GM12878 (cell line): ENCODE measurements around the gene SELENOM. TPM values are rescaled to one million over a fixed set of nuclear protein-coding genes. Genes with fewer than 3 reads are reported as not detected.

ENCODE experiments used
- ATAC-seq: fragments of 200-7000 bp; cut with Tn5 transposase; 3 replicates; pipeline ENCODE4 v1.9.1; 2020; ENCODE audit warnings: mild to moderate bottlenecking, moderate library complexity
- BruUV-seq: library from RNA; stranded (reverse); fragments of 400-500 nt; replicated peaks from 2 replicates; lab custom pipeline; 2021; lab: Mats Ljungman, UMichigan
- CTCF ChIA-PET: fragments of 300-600 bp; sonication (Branson Sonifier 250); formaldehyde crosslinking; extraction: SDS; loops from one replicate; lab custom pipeline; 2021; ENCODE audit warnings: inconsistent platforms; lab: Yijun Ruan, JAX
- POLR2A ChIA-PET: fragments of 350-600 bp; formaldehyde crosslinking; extraction: SDS; loops from one replicate; lab custom pipeline; 2021; ENCODE audit warnings: inconsistent platforms; lab: Charles Lee
- RAD21 ChIA-PET: fragments of 300-600 bp; sonication (Branson Sonifier 250); formaldehyde crosslinking; loops from one replicate; lab custom pipeline; 2023; ENCODE audit warnings: antibody characterized with exemption; ENCODE audit not compliant: unreplicated experiment; lab: Charles Lee
- SMC1A ChIA-PET: fragments of 300-600 bp; sonication (Branson Sonifier 250); formaldehyde crosslinking; loops from one replicate; lab custom pipeline; 2023; ENCODE audit not compliant: unreplicated experiment, uncharacterized antibody; lab: Charles Lee
- DNase-seq: peaks from one replicate; pipeline ENCODE4 v3.0.0-alpha.2; 2011; ENCODE audit warnings: low read depth, low spot score
- FAIRE-seq: peaks from 3 replicates; lab custom pipeline; 2011; peaks lifted over from hg19 to GRCh38; lab: Jason Lieb, UNC
- H2AFZ ChIP-seq: 2 replicates; pipeline ENCODE4 v1.6.0; 2011; ENCODE audit warnings: low read depth, low read length, control low read depth; ENCODE audit not compliant: control insufficient read depth
- H3K27ac ChIP-seq: 2 replicates; pipeline ENCODE4 v1.5.1; 2011; ENCODE audit warnings: control low read depth; ENCODE audit not compliant: control insufficient read depth, insufficient read depth
- H3K27me3 ChIP-seq, 2 experiments: replicated peaks in 1 of 2; 2 replicates each; pipeline versions ENCODE4 v1.6.0 to v1.6.1; 2011; ENCODE audit warnings: low read length in 1 of 2; ENCODE audit not compliant: control insufficient read depth in 2 of 2, insufficient read depth in 2 of 2
- H3K36me3 ChIP-seq, 2 experiments: 2 replicates each; pipeline ENCODE4 v1.5.1; 2011; ENCODE audit warnings: low read length in 1 of 2; ENCODE audit not compliant: control insufficient read depth in 2 of 2, insufficient read depth in 2 of 2
- H3K4me1 ChIP-seq: 2 replicates; pipeline ENCODE4 v1.6.1; 2011; ENCODE audit warnings: mild to moderate bottlenecking, low read length, moderate library complexity, mixed read lengths; ENCODE audit not compliant: control insufficient read depth, insufficient read depth
- H3K4me2 ChIP-seq: 2 replicates; pipeline ENCODE4 v1.6.0; 2011; ENCODE audit warnings: control low read depth; ENCODE audit not compliant: control insufficient read depth, insufficient read depth
- H3K4me3 ChIP-seq: fragments of 200-600 bp; sonication (generic); 2 replicates; pipeline ENCODE4 v1.5.1; 2016
- H3K79me2 ChIP-seq: 2 replicates; pipeline ENCODE4 v1.6.0; 2011; ENCODE audit warnings: low read length; ENCODE audit not compliant: control insufficient read depth, insufficient read depth
- H3K9ac ChIP-seq: 2 replicates; pipeline ENCODE4 v1.8.0; 2011; ENCODE audit warnings: low read length, control low read depth, mixed read lengths; ENCODE audit not compliant: control insufficient read depth, insufficient read depth
- H3K9me3 ChIP-seq: replicated peaks from 3 replicates; pipeline ENCODE4 v1.5.1; 2011; ENCODE audit warnings: mild to moderate bottlenecking, low read length; ENCODE audit not compliant: control insufficient read depth, insufficient read depth
- H4K20me1 ChIP-seq: 2 replicates; pipeline ENCODE4 v1.6.0; 2011; ENCODE audit not compliant: control insufficient read depth, insufficient read depth
- CBX5 ChIP-seq: sonication (generic); IDR thresholded peaks from 2 replicates; pipeline ENCODE4 v1.6.1; 2016; ENCODE audit warnings: low read depth, moderate library complexity, mild to moderate bottlenecking, inconsistent platforms
- EZH2 ChIP-seq: IDR thresholded peaks from 2 replicates; pipeline ENCODE4 v1.6.1; 2012; ENCODE audit warnings: low read depth, mild to moderate bottlenecking, control low read depth, inconsistent platforms, low read length, borderline replicate concordance; ENCODE audit not compliant: control insufficient read depth
- MXI1 ChIP-seq: fragments of 150-350 bp; IDR thresholded peaks from 2 replicates; pipeline ENCODE4 v1.6.1; 2011; ENCODE audit warnings: low read depth, mild to moderate bottlenecking, inconsistent platforms, low read length, improper control_type of control experiment
- NR2C1 ChIP-seq: fragments of 450-650 bp; IDR thresholded peaks from 2 replicates; pipeline ENCODE4 v1.6.1; 2017; ENCODE audit warnings: antibody characterized with exemption, mild to moderate bottlenecking, moderate library complexity
- PML ChIP-seq: IDR thresholded peaks from 2 replicates; pipeline ENCODE4 v1.6.1; 2012; ENCODE audit warnings: low read length, inconsistent platforms
- SIN3A ChIP-seq: IDR thresholded peaks from 2 replicates; pipeline ENCODE4 v1.6.1; 2012; ENCODE audit warnings: low read depth, low read length, improper control_type of control experiment
- TAF1 ChIP-seq: IDR thresholded peaks from 2 replicates; pipeline ENCODE4 v1.6.1; 2011; ENCODE audit warnings: mild to moderate bottlenecking, low read depth, low read length, borderline replicate concordance
- YY1 ChIP-seq: IDR thresholded peaks from 2 replicates; pipeline ENCODE4 v1.6.1; 2011; ENCODE audit warnings: low read depth, mild to moderate bottlenecking, low read length
- ZBED1 ChIP-seq: IDR thresholded peaks from 2 replicates; pipeline ENCODE4 v1.6.1; 2016; ENCODE audit warnings: borderline replicate concordance
- ZNF24 ChIP-seq: fragments of 450-650 bp; IDR thresholded peaks from 2 replicates; pipeline ENCODE4 v1.6.1; 2017; ENCODE audit warnings: antibody characterized with exemption, mild to moderate bottlenecking
- WGBS: methylation state at CpG from one replicate; pipeline ENCODE4 v1.1.6; 2016; ENCODE audit warnings: low lambda C conversion rate; ENCODE audit not compliant: insufficient replicate concordance, insufficient coverage; ENCODE audit errors: missing lambda C conversion rate; 5-methylcytosine and 5-hydroxymethylcytosine counted together
- in situ Hi-C: fragments of 300-500 bp; cut with MboI; formaldehyde crosslinking; loops from 9 replicates; pipeline ENCODE4 v1.14.3; 2018; ENCODE audit warnings: mixed read lengths
- intact Hi-C: fragments of 100-400 bp; cut with micrococcal nuclease; formaldehyde crosslinking; loops from one replicate; pipeline ENCODE4 v1.14.2; 2022; ENCODE audit not compliant: unreplicated experiment
- polyA plus RNA-seq, 11 experiments: library from polyadenylated mRNA; depleted of rRNA in 4 of 11; unstranded in 6 of 11; stranded (reverse) in 5 of 11; fragments of >200 nt; fragmentation: Nextera tagmentation in 4 of 11; fragmentation: Illumina TruSeq in 1 of 11; extraction: Ambion mirVana in 4 of 11; extraction: Trizol in 1 of 11; gene quantifications; 1 replicate in 1 of 11; 2 replicates in 10 of 11; pipeline versions ENCODE4 v1.2.1 to v1.2.3, GENCODE V29; 2011 to 2016; ENCODE audit warnings: inconsistent platforms in 2 of 11, missing spikeins in 2 of 11, low read depth in 1 of 11
- total RNA-seq, 4 experiments: library from RNA; depleted of rRNA in 3 of 4; stranded (reverse); fragments of >200 nt in 3 of 4; fragmentation: Illumina TruSeq in 1 of 4; extraction: Trizol in 1 of 4; gene quantifications; 2 replicates each; pipeline versions ENCODE4 v1.2.1 to v1.2.3, GENCODE V29; 2013 to 2021
- TF ChIP-seq, protein P1 (sequence below): fragments of 450-650 bp; IDR thresholded peaks from 2 replicates; pipeline ENCODE4 v1.6.1; 2017; ENCODE audit warnings: mild to moderate bottlenecking, moderate library complexity
- TF ChIP-seq, protein P2 (sequence below): fragments of 150-350 bp; IDR thresholded peaks from 2 replicates; pipeline ENCODE4 v1.6.1; 2016; ENCODE audit warnings: low read depth, low read length
- TF ChIP-seq, protein P3 (sequence below): fragments of 450-650 bp; formaldehyde crosslinking; IDR thresholded peaks from 2 replicates; pipeline ENCODE4 v1.4.0; 2022; ENCODE audit warnings: mild to moderate bottlenecking, moderate library complexity

SELENOM gene
- total and polyA plus RNA-seq, 10 of the 15 experiments (the other 5 are each of a cell fraction or from before 2014, with no cell fraction given): 0.80 to 8.3 (median 2.0) TPM

DNA sequence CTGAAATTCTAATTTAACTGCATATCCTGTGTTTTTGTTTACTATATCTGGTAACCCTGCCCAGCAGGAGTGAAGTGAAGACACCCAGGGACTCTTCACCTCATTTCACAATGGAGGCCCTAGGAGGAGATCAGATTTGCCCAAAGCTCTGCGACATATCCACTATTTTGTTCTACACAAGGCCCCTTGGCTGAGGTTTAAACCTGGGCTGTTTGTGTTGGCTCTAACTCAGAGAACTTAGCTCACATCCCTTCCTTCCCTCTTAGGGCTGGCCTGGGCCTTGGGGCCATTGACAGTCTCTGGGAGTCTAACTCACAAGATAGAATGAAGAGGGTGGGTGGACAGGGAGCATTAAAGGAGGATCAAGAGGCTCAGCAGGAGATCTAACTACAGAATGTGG, 41.1 kb upstream of the SELENOM start:
- H3K4me2 ChIP-seq: no peak overlapping the region
- DNase-seq (no peak), ATAC-seq (no peak), FAIRE-seq (no peak)
- no peak overlapping the region for H2AFZ ChIP-seq
- POLR2A ChIA-PET: no interaction called here
- RAD21 ChIA-PET: interaction anchor here (1.6 kb wide), 1 partner anchor 10 kb away, joined by 4 read pairs; no protein-coding TSS in a partner anchor
- H3K4me3 ChIP-seq: no peak overlapping the region
- SMC1A ChIA-PET: no interaction called here
- CTCF ChIA-PET: interaction anchor here (0.6 to 1.4 kb wide), 6 partner anchors 10 to 385 kb away, joined by 3 to 4 read pairs (median 4); no protein-coding TSS in a partner anchor
- no TSS peak for BruUV-seq
- H3K79me2 ChIP-seq: no peaks in the 10 kb centered on the region
- WGBS: 73% methylated on average over 1 of the region's 1 CpG
- no peaks in the 10 kb centered on the region for H4K20me1 ChIP-seq
- no peaks in the 10 kb centered on the region for H3K9me3 ChIP-seq
- no peaks in the 10 kb centered on the region for H3K36me3 ChIP-seq
- no peak overlapping the region for H3K27ac ChIP-seq
- intact Hi-C loops (no loop called here), in situ Hi-C loops (no loop called here)
- H3K9ac ChIP-seq: no peak overlapping the region
- H3K4me1 ChIP-seq: no peaks in the 10 kb centered on the region
- H3K27me3 ChIP-seq: no peaks in the 10 kb centered on the region
- TF ChIP-seq, protein P1, sequence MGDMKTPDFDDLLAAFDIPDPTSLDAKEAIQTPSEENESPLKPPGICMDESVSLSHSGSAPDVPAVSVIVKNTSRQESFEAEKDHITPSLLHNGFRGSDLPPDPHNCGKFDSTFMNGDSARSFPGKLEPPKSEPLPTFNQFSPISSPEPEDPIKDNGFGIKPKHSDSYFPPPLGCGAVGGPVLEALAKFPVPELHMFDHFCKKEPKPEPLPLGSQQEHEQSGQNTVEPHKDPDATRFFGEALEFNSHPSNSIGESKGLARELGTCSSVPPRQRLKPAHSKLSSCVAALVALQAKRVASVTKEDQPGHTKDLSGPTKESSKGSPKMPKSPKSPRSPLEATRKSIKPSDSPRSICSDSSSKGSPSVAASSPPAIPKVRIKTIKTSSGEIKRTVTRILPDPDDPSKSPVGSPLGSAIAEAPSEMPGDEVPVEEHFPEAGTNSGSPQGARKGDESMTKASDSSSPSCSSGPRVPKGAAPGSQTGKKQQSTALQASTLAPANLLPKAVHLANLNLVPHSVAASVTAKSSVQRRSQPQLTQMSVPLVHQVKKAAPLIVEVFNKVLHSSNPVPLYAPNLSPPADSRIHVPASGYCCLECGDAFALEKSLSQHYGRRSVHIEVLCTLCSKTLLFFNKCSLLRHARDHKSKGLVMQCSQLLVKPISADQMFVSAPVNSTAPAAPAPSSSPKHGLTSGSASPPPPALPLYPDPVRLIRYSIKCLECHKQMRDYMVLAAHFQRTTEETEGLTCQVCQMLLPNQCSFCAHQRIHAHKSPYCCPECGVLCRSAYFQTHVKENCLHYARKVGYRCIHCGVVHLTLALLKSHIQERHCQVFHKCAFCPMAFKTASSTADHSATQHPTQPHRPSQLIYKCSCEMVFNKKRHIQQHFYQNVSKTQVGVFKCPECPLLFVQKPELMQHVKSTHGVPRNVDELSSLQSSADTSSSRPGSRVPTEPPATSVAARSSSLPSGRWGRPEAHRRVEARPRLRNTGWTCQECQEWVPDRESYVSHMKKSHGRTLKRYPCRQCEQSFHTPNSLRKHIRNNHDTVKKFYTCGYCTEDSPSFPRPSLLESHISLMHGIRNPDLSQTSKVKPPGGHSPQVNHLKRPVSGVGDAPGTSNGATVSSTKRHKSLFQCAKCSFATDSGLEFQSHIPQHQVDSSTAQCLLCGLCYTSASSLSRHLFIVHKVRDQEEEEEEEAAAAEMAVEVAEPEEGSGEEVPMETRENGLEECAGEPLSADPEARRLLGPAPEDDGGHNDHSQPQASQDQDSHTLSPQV: no peak
- TF ChIP-seq, protein P2, sequence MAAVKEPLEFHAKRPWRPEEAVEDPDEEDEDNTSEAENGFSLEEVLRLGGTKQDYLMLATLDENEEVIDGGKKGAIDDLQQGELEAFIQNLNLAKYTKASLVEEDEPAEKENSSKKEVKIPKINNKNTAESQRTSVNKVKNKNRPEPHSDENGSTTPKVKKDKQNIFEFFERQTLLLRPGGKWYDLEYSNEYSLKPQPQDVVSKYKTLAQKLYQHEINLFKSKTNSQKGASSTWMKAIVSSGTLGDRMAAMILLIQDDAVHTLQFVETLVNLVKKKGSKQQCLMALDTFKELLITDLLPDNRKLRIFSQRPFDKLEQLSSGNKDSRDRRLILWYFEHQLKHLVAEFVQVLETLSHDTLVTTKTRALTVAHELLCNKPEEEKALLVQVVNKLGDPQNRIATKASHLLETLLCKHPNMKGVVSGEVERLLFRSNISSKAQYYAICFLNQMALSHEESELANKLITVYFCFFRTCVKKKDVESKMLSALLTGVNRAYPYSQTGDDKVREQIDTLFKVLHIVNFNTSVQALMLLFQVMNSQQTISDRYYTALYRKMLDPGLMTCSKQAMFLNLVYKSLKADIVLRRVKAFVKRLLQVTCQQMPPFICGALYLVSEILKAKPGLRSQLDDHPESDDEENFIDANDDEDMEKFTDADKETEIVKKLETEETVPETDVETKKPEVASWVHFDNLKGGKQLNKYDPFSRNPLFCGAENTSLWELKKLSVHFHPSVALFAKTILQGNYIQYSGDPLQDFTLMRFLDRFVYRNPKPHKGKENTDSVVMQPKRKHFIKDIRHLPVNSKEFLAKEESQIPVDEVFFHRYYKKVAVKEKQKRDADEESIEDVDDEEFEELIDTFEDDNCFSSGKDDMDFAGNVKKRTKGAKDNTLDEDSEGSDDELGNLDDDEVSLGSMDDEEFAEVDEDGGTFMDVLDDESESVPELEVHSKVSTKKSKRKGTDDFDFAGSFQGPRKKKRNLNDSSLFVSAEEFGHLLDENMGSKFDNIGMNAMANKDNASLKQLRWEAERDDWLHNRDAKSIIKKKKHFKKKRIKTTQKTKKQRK: no peak
- TF ChIP-seq EZH2 (no peak), MXI1 (no peak), PML (no peak), CBX5 (no peak), YY1 (no peak), TAF1 (no peak), SIN3A (no peak), NR2C1 (no peak), ZBED1 (no peak), ZNF24 (no peak)
- TF ChIP-seq, protein P3, sequence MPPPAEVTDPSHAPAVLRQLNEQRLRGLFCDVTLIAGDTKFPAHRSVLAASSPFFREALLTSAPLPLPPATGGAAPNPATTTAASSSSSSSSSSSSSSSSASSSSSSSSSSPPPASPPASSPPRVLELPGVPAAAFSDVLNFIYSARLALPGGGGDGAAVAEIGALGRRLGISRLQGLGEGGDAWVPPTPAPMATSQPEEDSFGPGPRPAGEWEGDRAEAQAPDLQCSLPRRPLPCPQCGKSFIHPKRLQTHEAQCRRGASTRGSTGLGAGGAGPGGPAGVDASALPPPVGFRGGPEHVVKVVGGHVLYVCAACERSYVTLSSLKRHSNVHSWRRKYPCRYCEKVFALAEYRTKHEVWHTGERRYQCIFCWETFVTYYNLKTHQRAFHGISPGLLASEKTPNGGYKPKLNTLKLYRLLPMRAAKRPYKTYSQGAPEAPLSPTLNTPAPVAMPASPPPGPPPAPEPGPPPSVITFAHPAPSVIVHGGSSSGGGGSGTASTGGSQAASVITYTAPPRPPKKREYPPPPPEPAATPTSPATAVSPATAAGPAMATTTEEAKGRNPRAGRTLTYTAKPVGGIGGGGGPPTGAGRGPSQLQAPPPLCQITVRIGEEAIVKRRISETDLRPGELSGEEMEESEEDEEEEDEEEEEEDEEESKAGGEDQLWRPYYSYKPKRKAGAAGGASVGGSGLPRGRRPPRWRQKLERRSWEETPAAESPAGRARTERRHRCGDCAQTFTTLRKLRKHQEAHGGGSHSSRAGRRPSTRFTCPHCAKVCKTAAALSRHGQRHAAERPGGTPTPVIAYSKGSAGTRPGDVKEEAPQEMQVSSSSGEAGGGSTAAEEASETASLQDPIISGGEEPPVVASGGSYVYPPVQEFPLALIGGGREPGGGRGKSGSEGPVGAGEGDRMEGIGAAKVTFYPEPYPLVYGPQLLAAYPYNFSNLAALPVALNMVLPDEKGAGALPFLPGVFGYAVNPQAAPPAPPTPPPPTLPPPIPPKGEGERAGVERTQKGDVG (CRISPR knock-in tag): no peak
